ENCODE measurements around the gene CAMK1D.

GRCh38 chr10:12877150-12877549, 527.8 kb downstream of the CAMK1D start:
- TF ChIP-seq CTCF (conservative IDR thresholded peaks at IDR 0.05; ENCODE audit: low read depth in 2 of 2) (no peak), REST (IDR thresholded peaks at IDR 0.05; ENCODE audit: unreplicated experiment) (no peak), EZH2 (IDR thresholded peaks at IDR 0.05; ENCODE audit: low read depth, unreplicated experiment) (no peak), POLR2AphosphoS5 (IDR thresholded peaks at IDR 0.05; ENCODE audit: low read depth) (no peak), ZNF462 (CRISPR knock-in tag; IDR thresholded peaks at IDR 0.05) (no peak), EZH2phosphoT487 (IDR thresholded peaks at IDR 0.05; ENCODE audit: unreplicated experiment) (no peak), CREB1 (CRISPR knock-in tag; IDR thresholded peaks at IDR 0.05; ENCODE audit: low read depth) (no peak), ZNF114 (CRISPR knock-in tag; IDR thresholded peaks at IDR 0.05) (no peak), ZNF331 (CRISPR knock-in tag; IDR thresholded peaks at IDR 0.05; ENCODE audit: low read depth) (no peak), ETS1 (IDR thresholded peaks at IDR 0.05) (no peak), NANOG (IDR thresholded peaks at IDR 0.05; ENCODE audit: borderline replicate concordance) (no peak), STAT1 (IDR thresholded peaks at IDR 0.05; ENCODE audit: unreplicated experiment) (no peak), JUNB (IDR thresholded peaks at IDR 0.05; ENCODE audit: unreplicated experiment) (no peak)
